AG04450 (cell line): ENCODE data around the gene SP4. TPM values are rescaled to one million over a fixed set of nuclear protein-coding genes. Genes with fewer than 3 reads are reported as not detected.

Source experiments
- CTCF ChIA-PET: fragments of 300-600, 350-600 bp; formaldehyde crosslinking; extraction: SDS; loops from one replicate; lab custom pipeline; 2022; ENCODE audit warnings: antibody characterized with exemption, inconsistent platforms; lab: Charles Lee
- POLR2A ChIA-PET: fragments of 350-600 bp; formaldehyde crosslinking; extraction: SDS; loops from one replicate; lab custom pipeline; 2021; ENCODE audit warnings: antibody characterized with exemption, inconsistent platforms; lab: Yijun Ruan, JAX
- DNase-seq: peaks from one replicate; pipeline ENCODE4 v3.0.0-alpha.2; 2011; ENCODE audit warnings: low read depth, low spot score
- H3K27ac ChIP-seq: one replicate; pipeline ENCODE4 v1.5.1; 2012; ENCODE audit warnings: low read depth, low read length, control low read depth
- H3K27me3 ChIP-seq: one replicate; pipeline ENCODE4 v1.6.0; 2012; ENCODE audit warnings: low read length; ENCODE audit not compliant: control insufficient read depth, insufficient read depth
- H3K4me3 ChIP-seq: 2 replicates; pipeline ENCODE4 v1.5.1; 2011; ENCODE audit warnings: mild to moderate bottlenecking, low read depth, low read length, control low read depth
- H3K9me3 ChIP-seq: 2 replicates; pipeline ENCODE4 v1.5.1; 2012; ENCODE audit warnings: low read length; ENCODE audit not compliant: control insufficient read depth, insufficient read depth
- CTCF ChIP-seq: IDR thresholded peaks from 2 replicates; pipeline ENCODE4 v1.5.1; 2011; ENCODE audit warnings: low read depth, low read length, control low read depth, inconsistent platforms
- polyA plus RNA-seq: library from polyadenylated mRNA; depleted of rRNA; stranded (reverse); fragments of >200 nt; gene quantifications from 2 replicates; pipeline ENCODE4 v1.2.3, GENCODE V29; 2011

Gene SP4
- polyA plus RNA-seq, 1 experiment = 2.3 TPM

DNA sequence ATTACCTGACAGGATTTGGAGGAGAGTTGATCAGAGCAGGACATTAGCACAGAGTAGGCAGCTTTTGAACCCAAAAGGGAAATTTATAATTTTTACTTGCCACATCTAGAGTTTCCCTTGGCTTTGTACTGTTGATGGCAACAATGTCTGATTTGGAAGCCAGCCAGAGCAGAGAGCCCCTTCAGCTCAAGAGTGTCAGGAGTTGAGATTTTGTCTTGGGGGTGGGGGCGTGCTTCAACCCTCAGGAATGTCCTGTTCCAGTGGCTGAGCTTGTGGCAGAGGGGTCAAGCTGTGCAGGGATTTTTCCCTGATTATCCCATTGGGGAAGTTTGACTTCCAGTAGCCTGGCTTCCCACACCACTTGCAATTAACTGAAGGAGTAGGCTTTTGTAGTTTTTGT lies 27.0 kb downstream of the SP4 start:
- H3K9me3 ChIP-seq = peaks cover 7% of the 10 kb centered on the region; the same call in 1 of the 2 replicates
- no peak for TF ChIP-seq CTCF
- no peak overlapping the region for H3K4me3 ChIP-seq
- H3K27me3 ChIP-seq = no peaks in the 10 kb centered on the region
- DNase-seq = no peak
- POLR2A ChIA-PET = no interaction called here
- CTCF ChIA-PET = no interaction called here
- no peak overlapping the region for H3K27ac ChIP-seq

- no peak for DNase-seq
- Histone ChIP-seq H3K27ac (no peak overlapping the region), H3K27me3 (no peaks in the 10 kb centered on the region), H3K4me3 (no peak overlapping the region), H3K9me3 (peaks cover 7% of the 10 kb centered on the region; the same call in 1 of the 2 replicates)
- CTCF ChIA-PET = no interaction called here
- POLR2A ChIA-PET = no interaction called here
- no peak for TF ChIP-seq CTCF
Measured at GRCh38 chr7:21461282-21461681, 33.4 kb downstream of the SP4 start.

- no peak for TF ChIP-seq CTCF
- Histone ChIP-seq H3K27me3 (no peaks in the 10 kb centered on the region), H3K9me3 (peaks cover 7% of the 10 kb centered on the region; the same call in 1 of the 2 replicates), H3K4me3 (no peak overlapping the region), H3K27ac (no peak overlapping the region)
- DNase-seq = no peak
- ChIA-PET CTCF (no interaction called here), POLR2A (no interaction called here)
Measured at GRCh38 chr7:21462081-21462480, 34.2 kb downstream of the SP4 start.

GRCh38 chr7:21463524-21463923 lies 35.6 kb downstream of the SP4 start:
- POLR2A ChIA-PET = no interaction called here
- no peak overlapping the region for H3K27ac ChIP-seq
- H3K27me3 ChIP-seq = no peaks in the 10 kb centered on the region
- H3K9me3 ChIP-seq = peaks cover 7% of the 10 kb centered on the region; the same call in 1 of the 2 replicates
- TF ChIP-seq CTCF = no peak
- CTCF ChIA-PET = no interaction called here
- no peak overlapping the region for H3K4me3 ChIP-seq
- no peak for DNase-seq

GRCh38 chr7:21468969-21469368 lies 41.1 kb downstream of the SP4 start:
- ChIA-PET POLR2A (no interaction called here), CTCF (no interaction called here)
- H3K9me3 ChIP-seq = no peaks in the 10 kb centered on the region
- H3K27me3 ChIP-seq = no peaks in the 10 kb centered on the region
- DNase-seq = no peak
- H3K4me3 ChIP-seq = no peak overlapping the region
- H3K27ac ChIP-seq = no peak overlapping the region
- no peak for TF ChIP-seq CTCF
